Measurements from ENCODE around the gene CNPY2.
"Not testable (repeated sequence)": the region's sequence is repeated elsewhere in the genome, so short reads cannot be mapped to it uniquely, and the experiment has no call there.

The CNPY2 gene

DNA sequence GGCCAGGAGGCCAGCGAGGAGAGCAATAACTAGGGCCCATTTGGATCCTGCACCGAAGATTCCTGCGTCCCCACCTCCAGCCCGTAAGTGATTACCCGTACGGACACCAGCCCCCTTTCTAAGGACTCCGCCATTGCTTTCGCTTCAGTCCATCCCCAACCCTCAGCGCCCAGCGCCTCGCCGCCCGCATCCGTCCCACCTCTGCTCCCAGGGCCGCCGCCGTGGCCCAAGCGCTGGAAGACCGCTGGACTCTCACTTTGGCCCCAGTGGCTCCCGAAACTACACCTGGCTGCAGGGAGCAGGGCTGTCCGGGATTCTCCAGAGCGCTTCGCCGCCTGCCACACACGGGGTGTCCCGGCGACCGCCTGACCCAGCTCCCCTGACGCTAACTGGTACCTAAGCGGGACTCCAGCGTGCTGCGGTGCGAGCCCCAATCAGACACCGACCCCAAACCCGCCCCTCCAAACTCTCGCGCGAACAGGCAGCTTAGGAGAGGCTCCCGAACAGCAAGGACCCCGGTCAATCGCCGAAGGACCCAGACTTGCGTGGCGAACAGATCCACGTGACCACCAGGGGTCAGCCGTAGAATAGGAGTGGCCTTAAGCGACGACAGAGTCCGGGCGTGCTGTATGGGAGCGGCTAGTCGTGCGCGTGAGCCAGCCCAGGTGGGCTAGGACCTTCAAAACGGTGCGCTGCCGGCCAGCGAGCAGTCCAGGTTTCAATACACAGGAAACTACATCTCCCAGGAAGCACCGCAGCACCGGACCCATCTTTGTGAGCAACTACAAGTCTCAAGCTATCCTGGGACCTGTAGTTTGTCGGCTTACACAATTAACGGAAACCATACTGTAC is at the start of gene CNPY2:
Gene CNPY2, minus strand, starts transcription at position 367 of the 852 bp plus-strand sequence. CDS start 771 bp downstream, outside the sequence.
- peak; percentile 93 for DNase-seq

DNA sequence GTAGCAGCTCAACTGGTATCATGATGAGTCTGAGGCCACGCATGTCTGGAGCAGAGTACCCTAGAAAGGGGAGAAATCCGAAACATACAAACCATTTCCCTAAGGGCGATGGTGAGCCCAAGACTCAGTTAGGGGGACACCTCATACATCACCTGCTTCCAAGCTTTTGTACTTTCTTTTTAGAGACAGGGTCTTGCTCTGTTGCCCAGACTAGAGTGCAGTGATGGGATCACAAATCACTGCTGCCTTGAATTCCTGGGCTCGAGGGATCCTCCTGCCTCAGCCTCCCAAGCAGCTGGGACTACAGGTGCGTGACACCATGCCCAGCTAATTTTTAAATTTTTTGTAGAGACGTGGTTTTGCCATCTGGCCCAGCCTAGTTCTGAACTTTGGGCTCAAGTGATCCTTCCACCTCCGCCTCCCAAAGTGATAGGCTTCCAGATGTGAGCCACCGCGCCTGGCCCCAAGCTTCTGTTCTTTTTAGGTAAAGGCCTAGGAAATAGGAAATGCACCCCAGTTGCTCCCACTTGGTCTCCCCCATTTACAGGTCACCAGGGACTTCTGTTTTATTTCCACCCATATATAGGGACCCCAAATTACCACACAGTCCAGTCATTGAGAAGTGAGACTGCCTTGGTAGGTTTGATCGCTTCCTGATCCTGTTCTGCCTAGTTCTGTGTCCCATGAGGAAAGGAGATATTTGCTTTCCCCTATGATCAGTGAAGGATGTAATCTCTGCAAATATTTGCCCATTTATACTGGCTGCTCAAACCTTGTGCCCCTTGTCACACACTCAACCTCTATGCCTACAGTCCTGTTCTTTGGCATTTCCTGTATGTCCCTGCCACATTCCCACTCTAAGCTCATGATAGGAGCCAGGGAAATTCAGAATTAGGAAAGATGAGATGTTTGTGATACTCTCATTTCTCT is 46.6 kb upstream of the CNPY2 start, which contains the start of gene APOF:
Gene APOF, minus strand, starts transcription at position 728 of the 930 bp plus-strand sequence. Its CDS starts 112 bp downstream, at position 616.
- DNase-seq, result no peak

DNA sequence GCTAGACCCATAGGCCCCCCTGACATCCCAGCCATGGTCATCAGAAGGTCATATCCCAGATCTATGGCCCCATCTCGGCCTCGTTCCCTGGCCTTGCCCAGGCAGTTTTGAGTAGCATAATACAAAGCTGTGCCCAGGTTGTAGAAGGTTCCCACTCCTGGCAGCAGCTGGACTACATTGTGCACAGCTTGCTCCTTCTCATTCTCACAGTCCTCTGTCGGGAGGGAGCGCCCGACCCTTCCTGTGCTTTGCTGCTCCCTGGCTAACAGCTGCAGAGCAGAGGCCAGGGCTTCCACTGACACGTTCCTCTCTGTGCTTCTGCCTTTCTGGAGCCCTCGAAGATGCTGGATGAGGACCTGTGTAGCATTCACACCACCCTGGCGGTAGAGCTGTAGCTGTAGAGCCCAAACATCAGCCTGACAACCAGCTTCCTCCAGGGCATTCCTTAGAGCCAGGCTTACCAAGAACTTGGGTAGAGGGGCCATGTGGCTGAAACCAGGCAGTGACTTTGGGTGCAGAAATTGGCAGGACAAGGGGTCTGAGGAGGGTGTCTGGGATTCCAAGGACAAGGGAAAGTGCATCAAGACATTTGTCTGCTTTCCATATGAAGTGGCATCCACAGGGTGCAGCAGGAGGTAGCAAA is 45.8 kb upstream of the CNPY2 start:
- DNase-seq, result no peak

DNA sequence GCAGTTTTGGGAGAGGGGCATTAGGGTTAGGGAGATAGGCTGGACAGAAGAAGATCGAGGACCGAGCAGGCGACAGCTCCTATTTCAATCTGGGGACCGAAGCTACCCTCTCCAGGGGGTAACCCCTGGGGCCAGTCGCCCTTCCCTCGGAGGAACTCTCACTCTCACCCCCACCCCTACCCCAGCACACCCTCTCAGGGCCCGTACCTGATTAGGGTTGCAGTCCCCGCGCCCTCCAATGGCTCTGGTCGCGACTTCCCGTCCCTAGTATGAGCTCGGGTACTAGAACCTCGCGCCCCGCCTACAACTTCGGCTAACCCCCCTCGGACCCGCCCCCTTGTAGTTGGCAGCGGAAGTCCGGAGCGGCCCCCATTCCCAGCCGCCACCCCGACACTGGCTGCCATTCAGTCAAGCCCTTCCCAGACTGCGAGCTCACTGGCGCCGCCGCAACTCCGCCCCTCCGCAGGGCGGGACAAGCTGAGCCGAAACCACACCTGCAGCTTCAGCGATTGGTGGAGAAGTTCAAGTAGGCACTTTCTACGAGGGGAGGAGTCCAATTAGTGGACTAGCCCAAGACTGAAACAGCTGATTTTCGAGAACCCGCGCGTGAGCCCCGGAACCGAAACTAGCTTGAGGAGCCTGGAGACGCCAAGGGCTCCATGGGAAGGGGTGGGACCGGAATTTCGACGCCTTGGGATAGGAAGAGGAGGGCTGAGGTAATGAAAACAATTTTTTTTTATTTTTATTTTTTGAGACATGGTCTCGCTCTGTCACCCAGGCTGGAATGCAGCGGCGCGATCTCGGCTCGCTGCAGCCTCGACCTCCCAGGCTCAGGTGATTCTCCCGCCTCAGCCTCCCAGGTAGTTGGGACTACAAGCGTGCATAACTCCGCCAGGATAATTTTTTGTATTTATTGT is 44.3 kb upstream of the CNPY2 start, which contains the start of gene STAT2:
Gene STAT2, minus strand, starts transcription at position 257 of the 917 bp plus-strand sequence. CDS start 3,536 bp downstream, outside the sequence.
- peak; percentile 99 for DNase-seq

DNA sequence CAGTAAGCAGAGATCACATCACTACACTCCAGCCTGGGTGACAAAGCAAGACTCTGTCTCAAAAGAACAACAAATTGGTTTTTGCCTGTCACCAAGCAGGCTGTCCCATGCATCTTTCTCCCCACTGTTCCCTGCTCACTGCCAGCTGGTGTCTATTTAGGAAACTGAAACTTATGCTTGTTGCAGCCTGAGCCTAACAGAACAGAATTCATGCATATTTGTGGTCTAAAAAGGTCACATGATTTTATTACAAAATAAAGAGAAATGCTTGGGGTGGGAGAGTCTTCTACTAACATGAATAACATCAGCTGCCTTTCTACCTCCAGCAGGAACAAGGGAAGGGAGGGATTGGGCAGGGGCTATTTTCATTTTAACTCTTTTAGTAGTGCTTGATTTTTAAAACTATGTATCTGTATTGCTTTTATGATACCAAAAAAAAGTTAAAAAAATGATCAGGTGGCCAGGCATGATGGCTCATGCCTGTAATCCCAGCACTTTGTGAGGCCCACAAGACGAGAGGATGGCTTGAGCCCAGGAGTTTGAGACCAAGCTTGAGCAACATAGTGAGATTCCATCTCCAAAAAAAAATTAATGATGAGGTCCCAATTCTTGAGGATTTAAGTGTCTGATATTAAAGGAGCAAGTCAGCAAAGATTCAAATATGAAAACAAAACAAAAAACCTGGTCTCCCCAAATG is 43.2 kb upstream of the CNPY2 start:
- no peak for DNase-seq

DNA sequence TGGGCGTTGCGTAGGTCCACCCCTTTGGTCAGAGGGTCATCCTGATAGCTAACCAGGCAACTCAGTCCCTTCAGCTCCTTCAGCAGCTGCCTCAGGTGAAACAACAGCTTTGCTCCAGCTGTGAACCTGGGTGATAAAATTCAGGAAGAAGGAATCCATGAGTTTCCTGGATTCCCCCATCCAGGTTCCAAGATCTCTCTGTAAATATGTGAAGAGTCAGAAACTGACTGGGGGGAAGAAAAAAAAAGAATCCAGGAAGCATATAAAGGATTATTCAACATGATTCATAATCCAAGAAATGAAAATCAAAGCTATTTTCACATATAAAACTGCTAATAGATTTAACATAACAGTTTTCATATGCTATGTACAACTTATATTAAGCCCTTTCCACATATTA is 35.5 kb upstream of the CNPY2 start:
- no peak for DNase-seq

DNA sequence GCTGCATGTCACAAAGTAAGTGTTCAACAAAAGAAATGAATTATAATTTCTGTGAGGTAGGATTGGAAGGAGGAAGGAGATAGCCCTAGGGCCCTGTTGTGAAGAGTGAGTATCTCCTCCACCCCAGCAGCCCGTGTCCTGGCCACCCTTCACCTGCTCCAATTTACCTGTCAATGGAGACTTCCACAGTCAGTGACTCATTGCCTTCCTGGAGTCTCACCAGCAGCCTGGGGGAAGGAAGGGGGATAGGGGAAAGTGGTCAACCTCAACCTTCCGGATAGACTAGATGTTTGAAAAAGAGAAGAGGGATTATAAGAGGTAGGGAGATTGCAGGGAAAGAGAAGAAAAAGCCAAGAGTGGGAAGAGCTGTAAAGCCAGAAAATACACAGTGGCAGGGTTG is 34.9 kb upstream of the CNPY2 start:
- DNase-seq, result no peak

DNA sequence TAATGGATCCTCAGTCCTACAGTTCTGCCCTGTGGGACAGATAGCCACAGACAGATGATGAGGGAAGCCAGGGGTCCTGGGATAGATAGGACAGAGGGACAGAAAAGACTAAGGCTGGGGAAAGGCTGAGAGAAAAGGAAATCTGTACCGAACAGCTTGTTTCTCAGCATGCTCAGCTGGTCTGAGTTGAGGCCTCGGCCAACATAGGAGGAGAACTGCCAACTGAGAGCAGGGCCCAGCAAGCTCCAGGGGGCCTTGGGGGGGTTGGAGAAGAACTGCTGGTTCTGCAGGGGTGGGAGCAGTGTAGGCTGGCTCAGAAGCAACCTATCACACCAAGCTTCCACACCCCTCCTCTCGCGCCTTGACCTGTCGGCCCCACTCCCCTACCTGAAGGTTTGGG is 33.0 kb upstream of the CNPY2 start:
- DNase-seq, result no peak

DNA sequence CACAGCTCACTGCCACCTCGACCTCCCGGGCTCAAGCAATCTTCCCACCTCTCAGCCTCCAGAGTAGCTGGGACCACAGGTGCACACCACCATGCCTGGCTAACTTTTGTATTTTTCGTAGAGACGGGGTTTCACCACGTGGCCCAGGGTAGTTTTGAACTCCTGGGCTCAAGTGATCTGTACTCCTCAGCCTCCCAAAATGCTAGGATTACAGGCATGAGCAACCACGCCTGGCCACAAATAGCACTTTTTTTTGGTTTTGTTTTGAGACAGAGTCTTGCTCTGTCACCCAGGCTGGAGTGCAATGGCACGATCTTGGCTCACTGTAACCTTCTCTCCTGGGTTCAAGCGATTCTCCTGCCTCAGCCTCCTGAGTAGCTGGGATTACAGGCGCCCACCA is 31.5 kb upstream of the CNPY2 start:
- not testable (repeated sequence) for DNase-seq

DNA sequence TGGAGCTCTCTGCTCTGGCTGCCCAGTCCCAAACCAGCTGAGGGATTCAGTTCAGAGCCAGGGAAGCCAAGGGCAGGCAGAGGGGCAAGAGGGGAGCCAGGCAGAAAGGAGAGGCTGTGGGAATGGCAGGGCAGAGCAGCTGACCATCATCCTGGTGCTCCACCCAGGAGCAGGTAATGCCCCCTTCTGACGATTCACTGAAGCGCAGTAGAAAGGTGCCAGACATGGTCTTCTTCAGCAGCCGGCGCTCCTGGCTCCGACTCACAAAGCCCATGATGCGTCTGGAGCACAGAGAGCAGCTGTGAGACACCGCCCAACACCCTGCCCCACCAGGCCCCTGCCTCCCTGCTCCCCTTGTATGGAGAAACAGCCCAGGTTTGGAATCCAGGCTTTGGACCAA is 30.9 kb upstream of the CNPY2 start:
- DNase-seq, result no peak

DNA sequence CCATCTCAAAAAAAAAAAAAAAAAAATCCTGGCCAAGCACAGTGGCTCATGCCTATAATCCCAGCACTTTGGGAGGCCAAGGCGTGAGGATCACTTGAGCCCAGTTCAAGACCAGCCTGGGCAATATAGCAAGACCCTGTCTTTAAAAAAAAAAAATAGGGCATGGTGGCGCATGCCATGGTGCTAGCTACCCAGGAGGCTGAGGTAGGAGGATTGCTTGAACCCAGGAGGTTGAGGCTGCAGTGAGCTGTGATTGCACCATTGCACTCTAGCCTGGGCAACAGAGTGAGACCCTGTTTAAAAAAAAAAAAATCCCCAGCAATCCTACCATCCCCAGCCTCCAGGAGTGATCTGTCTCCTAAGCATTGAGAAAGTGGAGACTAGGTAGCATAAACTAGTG is 26.5 kb upstream of the CNPY2 start:
- DNase-seq, result not testable (repeated sequence)

DNA sequence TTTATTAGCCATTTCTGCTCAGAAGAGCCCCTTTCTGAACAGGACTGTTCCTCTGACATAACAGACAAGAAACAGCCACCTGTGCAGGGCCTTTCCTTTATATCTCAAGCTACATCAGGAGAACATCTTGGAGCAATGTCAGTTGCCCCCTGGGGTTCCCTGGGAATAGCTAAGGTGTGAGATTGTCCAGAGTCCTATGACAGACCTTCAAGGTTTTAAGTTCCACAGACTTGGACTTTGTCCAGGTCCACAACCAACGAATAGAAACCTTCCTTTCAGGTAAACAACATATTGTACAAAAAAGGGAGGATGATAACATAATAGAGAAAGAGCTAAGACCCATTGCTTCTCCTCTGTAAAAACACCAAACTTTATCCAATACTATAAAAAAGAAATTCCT is 25.8 kb upstream of the CNPY2 start:
- DNase-seq, result no peak

DNA sequence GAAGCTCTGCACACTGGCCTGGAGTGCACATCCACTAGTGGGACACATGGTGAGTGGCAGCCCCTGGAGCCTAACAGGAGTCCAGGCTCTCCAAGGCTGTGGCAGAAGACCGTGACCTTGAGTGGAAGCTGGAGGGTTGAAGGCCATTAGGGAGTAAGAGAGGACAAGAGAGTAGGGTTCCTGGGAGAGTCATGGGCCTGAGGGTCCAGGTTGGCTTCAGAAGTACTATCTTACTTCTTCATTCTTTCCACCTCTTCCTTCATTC is 23.3 kb upstream of the CNPY2 start:
- no peak for DNase-seq

DNA sequence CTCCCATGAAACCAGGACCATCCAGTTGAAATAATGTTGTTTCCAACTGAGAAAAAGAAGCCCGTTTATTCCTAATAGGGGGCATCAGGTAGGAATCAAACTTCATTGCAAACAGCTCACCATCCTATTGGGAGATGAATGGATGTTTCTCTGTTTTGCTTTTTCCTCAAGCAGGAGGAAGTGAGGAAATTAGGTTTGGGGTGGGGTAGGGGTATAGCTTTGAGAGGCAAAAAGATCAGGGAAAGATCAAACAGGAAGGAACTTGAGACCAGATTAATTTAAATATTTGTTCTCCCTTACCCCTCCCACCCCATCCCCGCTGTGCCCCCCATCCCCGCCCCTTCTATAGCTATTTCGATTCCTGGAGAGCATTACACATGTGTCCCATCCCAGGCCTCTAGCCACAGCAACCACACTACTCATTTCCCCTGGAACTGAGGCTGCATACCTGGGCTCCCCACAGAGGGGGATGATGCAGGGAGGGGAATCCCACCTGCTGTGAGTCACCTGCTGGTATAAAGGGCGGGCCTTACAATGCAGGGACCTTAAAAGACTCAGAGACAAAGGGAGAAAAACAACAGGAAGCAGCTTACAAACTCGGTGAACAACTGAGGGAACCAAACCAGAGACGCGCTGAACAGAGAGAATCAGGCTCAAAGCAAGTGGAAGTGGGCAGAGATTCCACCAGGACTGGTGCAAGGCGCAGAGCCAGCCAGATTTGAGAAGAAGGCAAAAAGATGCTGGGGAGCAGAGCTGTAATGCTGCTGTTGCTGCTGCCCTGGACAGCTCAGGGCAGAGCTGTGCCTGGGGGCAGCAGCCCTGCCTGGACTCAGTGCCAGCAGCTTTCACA is 22.7 kb upstream of the CNPY2 start, which contains the start of gene IL23A:
Gene IL23A, plus strand, starts transcription at position 577 of the 850 bp plus-strand sequence. Its CDS starts 161 bp downstream, at position 738.
- DNase-seq, result peak; percentile 80

DNA sequence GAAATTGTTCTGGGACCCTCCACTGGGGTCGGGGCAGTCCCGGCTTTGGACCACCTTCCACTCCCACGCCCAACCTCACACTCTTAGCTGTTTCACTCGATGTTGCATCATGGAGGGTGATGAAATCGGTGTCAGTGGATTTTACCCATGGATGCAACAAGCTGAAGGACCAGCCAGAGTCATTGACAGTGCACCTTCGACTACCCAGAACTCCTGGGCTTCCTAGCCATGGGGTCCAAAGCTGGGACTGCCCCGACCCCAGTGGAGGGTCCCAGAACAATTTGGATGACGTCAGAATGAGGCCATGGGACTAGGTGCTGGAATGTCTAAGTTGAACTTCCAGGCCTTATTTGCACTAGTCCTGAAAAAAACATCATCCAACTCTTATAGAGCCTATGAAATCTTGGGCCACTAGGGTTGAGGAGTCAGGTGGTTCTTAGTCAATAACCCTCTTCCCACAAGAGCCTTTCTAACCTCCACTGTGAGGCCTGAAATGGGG is 22.0 kb upstream of the CNPY2 start:
- no peak for DNase-seq

DNA sequence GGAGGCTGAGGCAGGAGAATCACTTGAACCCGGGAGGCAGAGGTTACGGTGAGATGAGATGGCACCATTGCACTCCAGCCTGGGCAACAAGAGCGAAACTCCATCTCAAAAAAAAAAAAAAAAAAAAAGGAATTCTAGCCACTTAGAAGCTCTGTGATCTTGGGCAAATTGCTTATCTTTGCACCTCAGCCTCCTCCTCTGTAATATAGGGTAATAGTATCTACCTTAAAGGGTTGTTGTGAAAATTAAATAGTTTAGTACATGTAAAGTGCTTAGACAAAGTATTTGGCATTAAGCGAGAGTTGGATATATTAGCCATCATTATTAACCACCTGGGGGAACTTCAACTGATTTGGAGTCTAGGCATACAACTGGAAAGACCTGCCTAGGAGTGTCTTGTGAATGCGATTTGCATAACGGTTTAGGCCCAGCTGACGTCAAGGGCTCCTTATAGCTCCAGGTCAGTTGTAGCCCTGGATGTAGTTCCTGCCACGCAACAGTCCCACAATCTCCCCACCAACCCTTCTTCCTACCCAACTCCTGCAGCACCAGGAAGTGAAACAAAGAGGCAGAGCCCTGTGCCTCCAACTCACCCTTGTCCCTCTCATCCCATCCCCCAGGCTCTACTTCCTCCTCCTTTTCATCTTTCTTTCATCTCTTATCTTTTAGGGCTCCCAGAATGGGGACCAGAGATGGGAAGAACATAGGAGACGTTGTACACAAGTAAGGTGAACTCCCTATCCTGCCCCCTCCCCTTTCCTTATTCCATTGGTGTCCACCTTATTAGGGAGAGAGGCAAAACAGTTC is 20.8 kb upstream of the CNPY2 start:
- DNase-seq, result no peak

DNA sequence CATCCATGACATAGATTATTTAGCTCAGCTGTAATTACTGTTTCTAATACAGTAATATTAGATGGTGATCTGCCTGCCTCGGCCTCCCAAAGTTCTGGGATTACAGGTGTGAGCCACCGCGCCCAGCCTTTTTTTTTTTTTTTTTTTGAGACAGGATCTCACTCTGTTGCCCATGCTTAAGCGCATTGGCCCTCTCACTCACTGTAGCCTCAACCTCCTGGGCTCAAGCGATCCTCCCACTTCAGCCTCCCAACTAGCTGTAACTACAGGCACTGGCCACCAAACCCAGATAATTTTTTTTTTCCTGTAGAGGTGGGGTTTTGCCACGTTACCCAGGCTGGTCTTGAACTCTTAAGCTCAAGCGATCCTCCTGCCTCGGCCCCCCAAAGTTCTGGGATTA is 19.7 kb upstream of the CNPY2 start:
- DNase-seq, result not testable (repeated sequence)

DNA sequence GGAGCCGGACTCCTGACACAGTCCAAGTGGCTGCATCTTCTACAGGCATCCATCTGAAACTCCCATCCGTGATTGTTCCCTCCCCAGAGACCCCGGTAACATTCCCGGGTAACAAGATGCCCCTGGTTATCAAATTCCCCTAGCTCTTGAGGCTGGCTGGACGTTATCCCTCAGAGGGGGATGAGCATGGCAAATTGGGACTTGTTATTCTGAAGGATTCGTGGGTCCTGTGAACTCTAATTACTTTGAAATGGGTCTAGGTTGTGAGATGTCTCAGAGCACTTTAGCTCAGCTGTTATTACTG is 18.7 kb upstream of the CNPY2 start:
- DNase-seq, result no peak

Data from activated T-cell treated with anti-CD3 and anti-CD28 coated beads, Interleukin-2, amount 50 U/mL, for 1 hour (primary cell).